ENCODE measurements around the gene WNT7A.

The WNT7A gene

GRCh38 chr3:13835246-13835645 is 44.6 kb downstream of the WNT7A start:
- no peak for FAIRE-seq
- TF ChIP-seq, protein P1, sequence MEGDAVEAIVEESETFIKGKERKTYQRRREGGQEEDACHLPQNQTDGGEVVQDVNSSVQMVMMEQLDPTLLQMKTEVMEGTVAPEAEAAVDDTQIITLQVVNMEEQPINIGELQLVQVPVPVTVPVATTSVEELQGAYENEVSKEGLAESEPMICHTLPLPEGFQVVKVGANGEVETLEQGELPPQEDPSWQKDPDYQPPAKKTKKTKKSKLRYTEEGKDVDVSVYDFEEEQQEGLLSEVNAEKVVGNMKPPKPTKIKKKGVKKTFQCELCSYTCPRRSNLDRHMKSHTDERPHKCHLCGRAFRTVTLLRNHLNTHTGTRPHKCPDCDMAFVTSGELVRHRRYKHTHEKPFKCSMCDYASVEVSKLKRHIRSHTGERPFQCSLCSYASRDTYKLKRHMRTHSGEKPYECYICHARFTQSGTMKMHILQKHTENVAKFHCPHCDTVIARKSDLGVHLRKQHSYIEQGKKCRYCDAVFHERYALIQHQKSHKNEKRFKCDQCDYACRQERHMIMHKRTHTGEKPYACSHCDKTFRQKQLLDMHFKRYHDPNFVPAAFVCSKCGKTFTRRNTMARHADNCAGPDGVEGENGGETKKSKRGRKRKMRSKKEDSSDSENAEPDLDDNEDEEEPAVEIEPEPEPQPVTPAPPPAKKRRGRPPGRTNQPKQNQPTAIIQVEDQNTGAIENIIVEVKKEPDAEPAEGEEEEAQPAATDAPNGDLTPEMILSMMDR (IDR thresholded peaks at IDR 0.05; ENCODE audit: insufficient read depth, missing control alignments) = no peak

DNA sequence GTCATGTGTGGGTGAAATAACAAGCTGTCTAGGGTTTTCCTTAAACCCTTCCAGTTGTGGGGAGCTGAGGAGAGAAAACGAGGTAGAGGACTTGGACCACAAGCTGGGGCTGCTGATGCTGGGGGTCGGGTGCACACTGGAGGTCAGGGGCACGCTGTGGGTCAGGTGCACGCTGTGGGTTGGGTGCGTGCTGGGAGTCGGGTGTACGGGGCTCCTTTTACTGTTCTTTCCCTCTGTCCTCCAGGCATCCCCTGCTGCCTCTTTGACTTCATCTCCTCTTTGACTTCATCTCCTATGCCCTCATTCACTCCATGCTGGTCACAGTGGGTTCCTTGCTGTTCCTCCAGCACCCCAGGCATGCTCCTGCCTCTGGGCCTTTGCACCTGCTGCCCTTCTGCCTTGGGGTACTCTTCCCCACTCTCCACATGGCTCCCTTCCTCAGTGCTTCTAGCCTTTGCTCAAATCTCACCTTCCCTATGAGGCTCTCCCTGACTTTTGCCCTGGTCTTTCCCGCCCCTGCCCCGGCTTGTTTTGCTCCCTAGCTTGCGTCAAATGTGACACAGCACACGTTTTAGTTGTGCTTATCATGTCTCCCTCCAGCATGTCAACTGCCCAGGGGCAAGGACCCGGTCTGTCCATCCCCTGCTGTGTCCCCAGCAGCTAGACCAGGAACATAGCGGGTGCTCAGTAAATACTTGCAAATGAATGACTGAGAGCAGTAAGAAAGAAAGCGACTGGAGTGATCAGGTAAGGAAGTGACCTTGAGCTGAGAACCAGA is 45.4 kb downstream of the WNT7A start:
- DNase-seq (ENCODE audit: insufficient read length, low spot score) (no peak), FAIRE-seq (no peak)
- TF ChIP-seq, protein P1 (IDR thresholded peaks at IDR 0.05; ENCODE audit: insufficient read depth, missing control alignments) = no peak

More at GRCh38 chr3:13835246-13835645, 44.6 kb downstream of the WNT7A start:
- DNase-seq (ENCODE audit: insufficient read length, low spot score) = no peak

DNA sequence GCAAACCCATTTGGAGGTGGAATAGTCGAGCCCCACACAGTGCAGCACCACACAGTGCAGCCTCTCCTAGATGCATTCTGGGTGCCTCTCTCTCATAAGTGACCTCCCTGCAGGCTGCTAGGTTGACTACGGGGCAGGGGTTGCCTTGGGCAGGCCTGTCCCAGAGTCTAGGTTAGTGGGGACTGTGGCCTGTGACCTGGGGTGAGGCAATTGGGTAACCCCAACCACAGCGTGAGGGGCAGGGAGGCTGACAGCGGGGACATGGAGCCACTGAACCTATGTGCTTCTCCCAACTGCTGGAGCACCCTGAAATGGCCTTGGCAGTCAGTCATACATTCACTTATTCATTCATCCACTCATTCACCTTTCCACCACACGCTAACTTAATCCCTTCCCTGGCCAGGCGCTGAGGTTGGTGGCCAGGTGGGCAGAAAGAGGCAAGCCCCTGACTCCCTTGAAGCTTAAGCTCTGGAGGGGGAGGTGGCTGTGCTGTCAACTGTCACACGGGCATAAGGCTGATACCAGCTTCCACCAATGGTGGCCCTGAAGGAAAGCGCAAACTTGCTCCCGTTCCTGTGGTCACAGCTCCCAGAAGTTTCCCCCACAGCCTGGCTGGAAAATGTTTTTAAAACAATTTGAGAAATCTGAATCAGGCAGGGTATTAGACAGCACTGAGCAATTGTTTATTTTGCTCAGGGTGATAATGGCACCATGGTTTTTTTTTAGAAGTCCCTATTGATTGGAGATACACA is 46.2 kb downstream of the WNT7A start:
- DNase-seq (ENCODE audit: insufficient read length, low spot score) (no peak), FAIRE-seq (no peak)
- TF ChIP-seq, protein P1 (IDR thresholded peaks at IDR 0.05; ENCODE audit: insufficient read depth, missing control alignments) = no peak

DNA sequence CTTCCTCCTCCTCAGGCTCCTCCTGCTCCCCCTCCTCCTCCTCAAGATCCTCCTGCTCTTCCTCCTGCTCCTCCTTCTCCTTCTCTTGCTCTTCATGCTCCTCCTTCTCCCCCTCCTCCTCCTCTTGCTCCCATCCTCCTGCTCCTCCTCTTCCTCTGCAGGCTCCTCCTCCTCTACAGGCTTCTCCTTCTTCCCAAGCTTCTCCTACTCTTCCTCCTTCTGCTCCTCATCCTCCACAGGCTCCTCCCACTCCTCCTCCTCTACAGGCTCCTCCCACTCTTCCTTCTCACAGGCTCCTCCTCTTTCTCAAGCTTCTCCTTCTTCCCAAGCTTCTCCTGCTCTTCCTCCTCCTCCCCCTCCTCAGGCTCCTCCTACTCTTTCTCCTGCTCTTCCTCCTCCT is 47.7 kb downstream of the WNT7A start:
- TF ChIP-seq, protein P1 (IDR thresholded peaks at IDR 0.05; ENCODE audit: insufficient read depth, missing control alignments) = no peak
- FAIRE-seq = no peak
- DNase-seq (ENCODE audit: insufficient read length, low spot score) = no peak

- DNase-seq (ENCODE audit: insufficient read length, low spot score) (no peak), FAIRE-seq (no peak)
- TF ChIP-seq, protein P1 (IDR thresholded peaks at IDR 0.05; ENCODE audit: insufficient read depth, missing control alignments) = no peak
Measured at GRCh38 chr3:13831386-13831996, 48.4 kb downstream of the WNT7A start.

DNA sequence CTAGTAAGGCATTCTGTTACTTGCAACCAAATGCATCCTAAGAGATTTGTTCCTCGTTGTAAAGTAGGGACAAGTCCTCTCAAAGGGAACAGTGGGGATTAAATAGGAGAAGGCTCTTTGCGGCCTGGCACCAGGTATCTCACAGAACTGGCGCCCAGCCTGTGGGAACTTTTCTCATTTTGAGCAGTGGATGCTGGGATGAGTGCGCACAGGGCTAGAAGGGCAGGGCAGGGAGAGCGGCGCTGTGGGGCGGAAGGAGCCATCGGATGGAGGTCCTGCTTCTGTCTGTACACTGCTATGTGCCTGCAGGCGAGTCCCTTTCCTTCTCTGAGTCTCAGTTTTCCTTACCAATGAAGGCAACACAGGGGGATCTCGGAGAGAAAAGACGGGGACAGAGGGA is 50.6 kb downstream of the WNT7A start:
- TF ChIP-seq, protein P1 (IDR thresholded peaks at IDR 0.05; ENCODE audit: insufficient read depth, missing control alignments) = no peak
- FAIRE-seq (no peak), DNase-seq (ENCODE audit: insufficient read length, low spot score) (no peak)

Data from D721Med (cell line).